Loucy (cell line): ENCODE measurements around the gene SSUH2.

Experiments
- EZH2phosphoT487 ChIP-seq: fragments of 200-600 bp; IDR thresholded peaks from 2 replicates; pipeline ENCODE4 v1.6.1; 2018; ENCODE audit warnings: antibody characterized with exemption, mild to moderate bottlenecking, moderate library complexity, borderline replicate concordance
- TF ChIP-seq, protein P1 (sequence below): fragments of 200-600 bp; sonication (generic); conservative IDR thresholded peaks from 2 replicates; pipeline ENCODE4 v1.5.1; 2014; ENCODE audit warnings: mild to moderate bottlenecking, antibody characterized with exemption, low read length

- TF ChIP-seq, protein P1, sequence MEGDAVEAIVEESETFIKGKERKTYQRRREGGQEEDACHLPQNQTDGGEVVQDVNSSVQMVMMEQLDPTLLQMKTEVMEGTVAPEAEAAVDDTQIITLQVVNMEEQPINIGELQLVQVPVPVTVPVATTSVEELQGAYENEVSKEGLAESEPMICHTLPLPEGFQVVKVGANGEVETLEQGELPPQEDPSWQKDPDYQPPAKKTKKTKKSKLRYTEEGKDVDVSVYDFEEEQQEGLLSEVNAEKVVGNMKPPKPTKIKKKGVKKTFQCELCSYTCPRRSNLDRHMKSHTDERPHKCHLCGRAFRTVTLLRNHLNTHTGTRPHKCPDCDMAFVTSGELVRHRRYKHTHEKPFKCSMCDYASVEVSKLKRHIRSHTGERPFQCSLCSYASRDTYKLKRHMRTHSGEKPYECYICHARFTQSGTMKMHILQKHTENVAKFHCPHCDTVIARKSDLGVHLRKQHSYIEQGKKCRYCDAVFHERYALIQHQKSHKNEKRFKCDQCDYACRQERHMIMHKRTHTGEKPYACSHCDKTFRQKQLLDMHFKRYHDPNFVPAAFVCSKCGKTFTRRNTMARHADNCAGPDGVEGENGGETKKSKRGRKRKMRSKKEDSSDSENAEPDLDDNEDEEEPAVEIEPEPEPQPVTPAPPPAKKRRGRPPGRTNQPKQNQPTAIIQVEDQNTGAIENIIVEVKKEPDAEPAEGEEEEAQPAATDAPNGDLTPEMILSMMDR = no peak
- no peak for TF ChIP-seq EZH2phosphoT487
Observed at GRCh38 chr3:8639659-8640000, 5.0 kb downstream of the SSUH2 start.
